GM21576 (cell line): Measurements from ENCODE around the gene VPS54.
"Not testable (repeated sequence)": the region's sequence is repeated elsewhere in the genome, so short reads cannot be mapped to it uniquely, and the experiment has no call there.

Source experiments
- ATAC-seq: cut with Tn5 transposase; IDR thresholded peaks from one replicate; pipeline ENCODE4 v1.9.1; 2021; ENCODE audit warnings: mild to moderate bottlenecking, moderate library complexity; ENCODE audit not compliant: unreplicated experiment

VPS54 gene

DNA sequence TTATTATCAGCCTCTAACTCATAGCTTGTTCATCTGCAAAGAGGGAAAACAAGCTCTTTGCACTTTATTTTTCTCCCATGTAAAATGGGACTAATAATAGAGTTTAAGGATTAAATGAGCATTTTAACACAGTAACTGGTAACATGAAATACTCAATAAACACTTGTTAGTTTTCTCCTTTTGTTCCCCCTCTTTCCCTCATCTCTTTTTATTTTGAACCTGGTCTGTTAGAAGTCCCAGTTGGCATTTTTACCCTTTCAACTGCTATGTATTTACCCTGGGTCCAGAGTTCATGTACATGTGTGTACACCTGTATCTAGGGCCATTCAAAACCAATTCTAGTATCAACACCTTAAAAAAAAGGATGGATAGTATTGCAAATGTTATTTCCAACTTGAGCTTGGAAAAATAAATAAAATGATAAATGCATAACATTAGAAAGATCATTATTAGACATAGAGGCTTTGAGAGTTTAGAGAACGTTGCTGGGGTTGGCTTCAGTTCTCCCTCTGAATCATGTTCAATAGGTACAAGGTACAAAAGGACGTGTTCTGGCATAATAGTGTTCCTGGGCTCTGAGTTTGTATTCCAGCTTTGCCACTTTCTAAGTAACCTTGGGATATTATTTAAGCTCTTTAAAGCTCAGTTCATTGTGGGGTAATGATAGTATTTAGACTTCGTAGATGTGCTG is 5.2 kb upstream of the VPS54 start:
- no peak for ATAC-seq

DNA sequence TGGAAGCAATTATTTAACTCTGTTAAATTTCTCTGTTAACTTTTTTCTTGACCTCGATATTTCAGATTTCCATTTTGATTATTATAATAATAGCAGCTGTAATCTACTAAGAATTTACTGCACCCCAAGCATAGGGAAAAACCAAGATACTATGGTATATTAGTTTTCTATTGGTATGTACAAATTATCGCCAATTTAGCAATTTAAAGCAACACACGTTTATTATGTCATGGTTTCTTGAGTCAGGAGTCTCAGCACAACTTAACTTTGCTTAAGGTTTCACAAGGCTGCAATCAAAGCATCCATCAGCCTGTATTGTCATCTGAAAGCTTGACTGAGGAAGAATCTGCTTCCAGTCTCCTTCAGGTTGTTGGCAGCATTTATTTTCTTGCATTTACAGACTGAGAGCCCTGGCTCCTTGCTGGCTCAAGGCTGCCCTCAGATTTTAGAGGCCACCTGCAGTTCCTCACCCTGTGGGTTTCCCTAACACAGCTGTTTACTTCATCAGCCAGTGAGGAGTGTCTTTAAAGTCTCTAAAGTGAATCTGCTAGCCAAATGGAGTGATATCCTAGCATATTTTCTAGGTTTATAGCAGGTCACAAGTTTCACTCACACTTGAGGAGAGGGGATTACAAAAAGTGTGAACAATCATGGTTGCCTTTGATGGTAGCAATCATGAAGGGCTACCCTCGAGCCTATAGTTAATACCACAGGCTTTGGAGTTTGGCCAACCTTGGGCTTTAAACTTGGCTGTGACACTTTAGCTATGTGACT is 4.4 kb upstream of the VPS54 start:
- no peak for ATAC-seq

DNA sequence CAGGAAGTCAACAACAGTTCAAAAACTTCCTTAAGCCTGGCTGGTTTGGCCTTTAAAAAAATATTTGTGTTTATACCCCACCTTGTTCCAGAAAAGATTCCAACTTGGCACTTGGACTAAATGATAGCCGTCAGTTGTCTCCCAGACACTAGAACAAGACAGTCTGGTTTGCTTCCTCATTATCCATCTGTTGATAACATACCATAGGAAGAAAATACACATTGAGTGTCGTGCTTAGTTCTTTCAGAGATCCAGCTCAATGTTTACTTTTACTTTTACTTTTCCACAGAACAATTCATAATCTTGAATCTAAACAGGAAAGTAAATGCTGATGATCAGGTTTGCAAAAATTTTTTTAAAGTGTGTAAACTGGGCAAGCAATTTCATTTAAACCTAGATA is 2.4 kb upstream of the VPS54 start:
- no peak for ATAC-seq

GRCh38 chr2:64019975-64020528 is 824 bp upstream of the VPS54 start:
- ATAC-seq: no peak

DNA sequence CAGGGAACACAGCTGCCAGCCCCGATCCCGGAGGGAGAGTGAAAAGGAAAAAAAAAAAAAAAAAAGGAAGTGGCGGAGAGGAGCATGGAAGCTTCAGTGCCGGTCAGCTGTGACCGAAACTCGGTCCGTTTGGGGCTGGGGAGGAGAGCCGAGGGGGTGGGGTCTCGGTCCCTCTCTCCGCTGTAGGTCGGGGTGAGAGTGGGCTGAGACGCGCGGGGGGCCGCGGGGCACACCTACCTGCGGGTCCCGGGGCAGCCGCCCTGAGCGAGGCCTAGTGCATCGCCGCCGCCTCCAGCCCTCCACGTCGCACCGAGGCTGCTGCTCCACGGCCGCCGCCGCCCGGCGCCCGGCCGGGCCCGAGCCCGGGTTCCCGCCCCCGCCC is 536 bp downstream of the VPS54 start:
- peak; percentile 36 for ATAC-seq

- ATAC-seq: no peak
Measured at GRCh38 chr2:64017811-64018700, 1.2 kb downstream of the VPS54 start.

DNA sequence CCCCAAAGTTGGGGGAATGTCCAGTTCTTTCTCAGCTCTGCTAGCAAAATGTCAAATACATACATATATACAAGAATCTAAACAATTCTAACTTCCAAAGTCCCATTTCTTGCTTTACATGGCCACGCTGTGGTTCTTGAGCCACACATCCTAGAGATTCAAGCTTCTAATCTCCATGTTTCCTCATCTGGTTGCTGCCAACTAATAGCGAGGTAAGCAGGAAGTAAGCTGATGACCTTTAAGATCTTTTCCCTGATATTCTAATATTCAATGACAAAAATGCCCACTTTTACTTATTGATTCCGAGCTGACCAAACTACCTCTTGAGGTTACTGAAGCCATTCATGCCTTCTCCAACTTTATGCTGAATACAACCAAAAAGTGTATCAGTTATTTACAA is 3.3 kb downstream of the VPS54 start:
- no peak for ATAC-seq

DNA sequence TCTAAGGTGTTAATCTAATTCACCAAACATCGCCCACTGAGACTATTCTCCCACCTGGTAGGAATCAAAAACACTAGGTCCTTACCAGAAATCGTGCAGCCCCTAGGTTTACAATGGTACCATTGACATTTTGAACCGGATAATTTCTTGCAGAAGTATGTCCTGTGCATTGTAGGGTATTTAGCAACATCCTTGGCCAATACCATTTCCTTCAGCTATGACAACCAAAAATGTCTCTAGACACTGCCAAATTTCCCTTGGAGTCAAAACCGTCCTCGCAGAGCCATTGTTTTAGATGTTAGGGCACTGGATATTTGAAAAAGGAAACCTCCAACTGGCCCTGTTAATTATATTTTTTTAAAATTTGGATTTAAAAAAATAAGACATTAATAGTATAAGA is 3.8 kb downstream of the VPS54 start:
- no peak for ATAC-seq

GRCh38 chr2:64014628-64015027 is 4.6 kb downstream of the VPS54 start:
- no peak for ATAC-seq

GRCh38 chr2:64013053-64013452 is 6.2 kb downstream of the VPS54 start:
- no peak for ATAC-seq

- no peak for ATAC-seq
Measured at GRCh38 chr2:64012115-64012514, 7.1 kb downstream of the VPS54 start.

DNA sequence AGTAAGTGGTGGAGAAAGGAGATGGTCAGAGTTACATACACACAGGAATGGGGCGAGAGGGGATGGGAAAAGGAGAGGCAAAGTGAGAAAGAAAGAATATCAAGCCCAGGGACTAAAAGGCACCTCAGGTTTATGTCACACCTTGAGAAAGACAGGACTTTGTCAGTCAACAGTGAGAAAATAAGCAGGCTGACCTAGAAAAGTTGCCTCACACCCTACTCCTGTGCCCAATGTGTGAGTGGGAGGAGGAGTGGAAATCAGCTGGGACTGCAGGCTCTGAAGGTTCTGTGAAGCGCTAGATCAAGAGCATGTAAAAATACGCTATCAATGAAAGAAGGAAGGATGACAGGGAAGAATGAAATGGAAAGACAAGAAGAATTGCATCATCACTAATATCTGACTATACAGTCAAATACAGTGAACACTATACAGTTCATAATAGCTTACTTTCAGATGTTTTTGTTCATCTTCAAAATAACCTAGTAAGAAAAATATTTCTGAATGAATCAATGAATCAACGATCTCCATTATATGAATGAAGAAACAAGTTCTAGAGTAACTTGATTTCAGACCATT is 10.7 kb downstream of the VPS54 start:
- no peak for ATAC-seq

- no peak for ATAC-seq
Measured at GRCh38 chr2:64007924-64008323, 11.3 kb downstream of the VPS54 start.

GRCh38 chr2:64005707-64006356 is 13.4 kb downstream of the VPS54 start:
- ATAC-seq: no peak

DNA sequence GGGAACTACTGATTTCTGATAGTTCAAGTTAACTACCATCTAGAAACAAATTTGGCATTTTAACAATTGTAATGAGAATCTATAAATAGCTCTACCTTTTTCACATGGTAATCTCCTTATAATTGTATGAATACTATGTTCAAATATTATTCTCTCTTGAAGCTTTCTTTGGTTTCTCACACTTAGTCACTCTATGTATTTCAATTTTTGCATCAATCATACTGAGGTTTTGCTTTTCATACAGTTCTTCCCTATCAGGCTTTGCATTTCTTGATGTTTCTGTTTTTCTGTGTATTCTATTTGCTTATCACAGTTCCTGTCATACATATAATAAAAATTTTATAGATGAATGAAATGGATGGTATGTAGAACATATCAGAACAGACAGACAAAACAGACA is 16.0 kb downstream of the VPS54 start:
- ATAC-seq: no peak

DNA sequence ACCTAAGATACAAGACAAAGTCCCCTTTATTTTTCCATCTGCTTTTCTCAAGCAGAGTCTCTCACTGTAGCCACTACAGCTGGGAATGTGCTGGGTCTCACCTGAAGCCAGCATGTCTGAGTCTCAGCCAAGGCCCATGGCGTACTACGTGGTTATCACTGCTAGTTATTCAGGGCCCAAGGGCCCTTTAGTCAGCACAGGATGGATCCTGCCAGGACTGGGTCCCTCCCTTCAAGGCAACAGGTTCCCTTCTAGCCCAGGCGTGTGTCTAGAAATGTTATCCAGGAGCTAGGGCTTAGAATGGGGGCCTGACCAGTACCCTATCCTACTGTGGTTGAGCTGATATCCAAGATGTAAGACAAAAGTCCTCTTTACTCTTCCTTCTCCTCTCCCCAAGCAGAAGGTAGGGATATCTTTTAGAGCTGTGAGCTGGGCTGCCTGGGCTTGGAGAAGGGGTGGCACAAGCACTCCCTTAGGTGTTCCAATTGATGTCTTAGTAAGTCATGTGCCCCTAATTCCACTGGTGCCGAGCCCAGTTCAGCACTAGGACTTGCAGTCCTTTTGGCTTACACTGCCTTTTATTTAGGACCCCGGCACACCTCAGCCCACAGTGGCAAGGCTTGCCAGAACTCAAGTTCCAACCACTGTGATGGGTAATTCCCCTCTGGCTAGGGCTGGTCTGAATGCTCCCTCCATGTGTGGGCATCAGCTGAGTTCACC is 17.7 kb downstream of the VPS54 start:
- no peak for ATAC-seq

- no peak for ATAC-seq
Measured at GRCh38 chr2:64000630-64001381, 18.4 kb downstream of the VPS54 start.

DNA sequence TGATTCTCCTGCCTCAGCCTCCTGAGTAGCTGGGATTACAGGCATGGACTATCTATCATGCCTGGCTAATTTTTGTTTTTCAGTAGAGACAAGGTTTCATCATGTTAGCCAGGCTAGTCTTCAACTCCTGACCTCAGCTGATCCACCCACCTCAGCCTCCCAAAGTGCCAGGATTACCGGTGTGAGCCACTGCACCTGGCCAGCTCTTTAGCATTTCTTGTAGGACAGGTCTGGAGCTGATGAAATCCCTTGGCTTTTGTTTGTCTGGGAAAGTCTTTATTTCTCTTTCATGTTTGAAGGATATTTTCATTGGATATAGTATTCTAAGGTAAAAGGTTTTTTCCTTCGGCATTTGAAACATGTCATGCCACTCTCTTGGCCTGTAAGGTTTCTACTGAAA is 20.2 kb downstream of the VPS54 start:
- ATAC-seq: no peak

- ATAC-seq: not testable (repeated sequence)
Measured at GRCh38 chr2:63996582-63997198, 22.5 kb downstream of the VPS54 start.
